ENCODE measurements around the gene HNRNPA0.

DNA sequence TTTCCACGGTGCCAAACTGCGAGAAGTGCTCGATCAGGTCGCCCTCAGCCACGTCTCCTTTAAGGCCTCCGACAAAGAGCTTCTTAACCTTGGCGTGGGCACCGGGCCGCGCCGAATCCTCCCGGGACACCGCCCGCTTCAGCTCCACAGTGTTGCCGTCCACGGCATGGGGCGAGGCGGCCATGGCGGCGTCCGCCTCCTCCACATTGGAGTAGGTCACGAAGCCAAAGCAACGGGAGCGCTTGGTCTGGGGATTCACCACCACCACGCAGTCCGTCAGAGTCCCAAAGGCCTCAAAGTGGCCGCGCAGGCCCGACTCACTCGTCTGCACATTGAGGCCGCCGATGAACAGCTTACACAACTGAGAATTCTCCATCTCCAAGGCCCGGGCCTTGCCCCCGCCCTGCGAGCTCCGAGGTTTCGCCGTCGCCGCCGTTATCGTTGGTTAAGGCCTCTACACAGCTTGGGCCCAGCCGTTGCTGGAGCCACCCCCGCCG is 424 bp downstream of the HNRNPA0 start:
- TF ChIP-seq GATA2 (IDR thresholded peaks at IDR 0.05; ENCODE audit: low read depth, low read length) (no peak), GATA3 (IDR thresholded peaks at IDR 0.05; ENCODE audit: low read depth, low read length) (no peak)

Data from SH-SY5Y (cell line).